HepG2 (cell line): ENCODE data around the gene SEC61A2. TPM values are rescaled to one million over a fixed set of nuclear protein-coding genes. Genes with fewer than 3 reads are reported as not detected.
A peak's percentile ranks its signal among the peaks of the same experiment; 100 is the strongest.

Experiments used
- ARNTL ChIP-seq: sonication (generic); formaldehyde crosslinking; IDR thresholded peaks from 2 replicates; pipeline ENCODE4 v1.4.0; 2020; ENCODE audit warnings: mild to moderate bottlenecking, missing genetic modification reagents
- CCDC6 ChIP-seq: sonication (generic); formaldehyde crosslinking; IDR thresholded peaks from 2 replicates; pipeline ENCODE4 v1.8.1; 2022; ENCODE audit warnings: mild to moderate bottlenecking, missing genetic modification reagents, moderate library complexity
- ETV6 ChIP-seq: sonication (generic); formaldehyde crosslinking; conservative IDR thresholded peaks from 2 replicates; pipeline ENCODE4 v1.4.0; 2020; ENCODE audit warnings: missing genetic modification reagents
- JUNB ChIP-seq: sonication (generic); formaldehyde crosslinking; IDR thresholded peaks from 2 replicates; pipeline ENCODE4 v1.8.0; 2022; ENCODE audit warnings: missing genetic modification reagents, mild to moderate bottlenecking, borderline replicate concordance
- KAT7 ChIP-seq: IDR thresholded peaks from 2 replicates; pipeline ENCODE4 v1.6.1; 2018; ENCODE audit warnings: borderline replicate concordance, missing compliant biosample characterization
- MAFK ChIP-seq, 2 experiments: IDR thresholded peaks in 1 of 2; conservative IDR thresholded peaks in 1 of 2; 2 replicates each; pipeline ENCODE4 v1.6.1; 2011; ENCODE audit warnings: improper control_type of control experiment in 2 of 2, low read length in 2 of 2
- MIER2 ChIP-seq: IDR thresholded peaks from 2 replicates; pipeline ENCODE4 v1.6.1; 2016; ENCODE audit warnings: missing biosample characterization, missing genetic modification reagents
- NFIB ChIP-seq: sonication (generic); formaldehyde crosslinking; IDR thresholded peaks from 2 replicates; pipeline ENCODE4 v1.9.0; 2021; ENCODE audit warnings: missing genetic modification reagents, mild to moderate bottlenecking, borderline replicate concordance
- PHF5A ChIP-seq: IDR thresholded peaks from one replicate; pipeline ENCODE4 v1.6.1; 2018; ENCODE audit warnings: low read depth, missing genetic modification reagents; ENCODE audit not compliant: unreplicated experiment
- PRDM4 ChIP-seq: sonication (generic); formaldehyde crosslinking; IDR thresholded peaks from 2 replicates; pipeline ENCODE4 v1.9.0; 2021; ENCODE audit warnings: missing genetic modification reagents, borderline replicate concordance
- RFX1 ChIP-seq: fragments of 450-650 bp; IDR thresholded peaks from 2 replicates; pipeline ENCODE4 v1.6.1; 2017
- SNAI1 ChIP-seq: sonication (generic); formaldehyde crosslinking; IDR thresholded peaks from 2 replicates; pipeline ENCODE4 v1.5.0; 2020; ENCODE audit warnings: mild to moderate bottlenecking, missing genetic modification reagents, borderline replicate concordance
- SRY ChIP-seq: sonication (generic); formaldehyde crosslinking; IDR thresholded peaks from 2 replicates; pipeline ENCODE4 v1.8.0; 2022; ENCODE audit warnings: mild to moderate bottlenecking, missing genetic modification reagents
- TBX2 ChIP-seq: sonication (generic); formaldehyde crosslinking; IDR thresholded peaks from 2 replicates; pipeline ENCODE4 v1.5.0; 2020; ENCODE audit warnings: missing genetic modification reagents, mild to moderate bottlenecking, borderline replicate concordance
- WIZ ChIP-seq: sonication (generic); formaldehyde crosslinking; IDR thresholded peaks from 2 replicates; pipeline ENCODE4 v1.5.1; 2020; ENCODE audit warnings: mild to moderate bottlenecking, missing genetic modification reagents
- ZFYVE20 ChIP-seq: sonication (generic); formaldehyde crosslinking; IDR thresholded peaks from 2 replicates; pipeline ENCODE4 v1.8.0; 2023; ENCODE audit warnings: low read depth, mild to moderate bottlenecking, moderate library complexity, missing genetic modification reagents, borderline replicate concordance
- ZMYM4 ChIP-seq: sonication (generic); formaldehyde crosslinking; IDR thresholded peaks from 2 replicates; pipeline ENCODE4 v1.8.1; 2023; ENCODE audit warnings: mild to moderate bottlenecking, missing genetic modification reagents
- ZNF225 ChIP-seq: sonication (generic); formaldehyde crosslinking; IDR thresholded peaks from 2 replicates; pipeline ENCODE4 v1.4.0; 2020; ENCODE audit warnings: mild to moderate bottlenecking, missing genetic modification reagents
- ZNF337 ChIP-seq: sonication (generic); formaldehyde crosslinking; IDR thresholded peaks from 2 replicates; pipeline ENCODE4 v1.5.1; 2020; ENCODE audit warnings: missing genetic modification reagents, low read depth, mild to moderate bottlenecking, borderline replicate concordance
- ZNF382 ChIP-seq: sonication (generic); formaldehyde crosslinking; IDR thresholded peaks from 2 replicates; pipeline ENCODE4 v1.5.0; 2020; ENCODE audit warnings: missing genetic modification reagents, mild to moderate bottlenecking, borderline replicate concordance
- ZNF552 ChIP-seq: sonication (generic); formaldehyde crosslinking; IDR thresholded peaks from 2 replicates; pipeline ENCODE4 v1.9.0; 2022; ENCODE audit warnings: missing genetic modification reagents, mild to moderate bottlenecking, borderline replicate concordance
- ZNF850 ChIP-seq: sonication (generic); formaldehyde crosslinking; conservative IDR thresholded peaks from 2 replicates; pipeline ENCODE4 v1.9.0; 2021; ENCODE audit warnings: mild to moderate bottlenecking, missing genetic modification reagents
- polyA plus RNA-seq, 8 experiments: library from polyadenylated mRNA; depleted of rRNA in 3 of 8; stranded (reverse) in 7 of 8; unstranded in 1 of 8; fragments of >200 nt; fragmentation: Illumina TruSeq in 4 of 8; extraction: Trizol in 4 of 8; gene quantifications; 2 replicates each; pipeline versions ENCODE4 v1.2.1 to v1.2.3, GENCODE V29; 2011 to 2016; ENCODE audit warnings: low read depth in 4 of 8, missing spikeins in 1 of 8, mixed read lengths in 1 of 8; ENCODE audit not compliant: insufficient read depth in 1 of 8
- total RNA-seq, 5 experiments: library from RNA; depleted of rRNA; stranded (reverse); fragments of >200 nt; fragmentation: Illumina TruSeq; extraction: Trizol; gene quantifications; 2 replicates each; pipeline ENCODE4 v1.2.3, GENCODE V29; 2016; ENCODE audit warnings: low read depth in 1 of 5
- TF ChIP-seq, protein P1 (sequence below): sonication (generic); formaldehyde crosslinking; IDR thresholded peaks from 2 replicates; pipeline ENCODE4 v1.4.0; 2020; ENCODE audit warnings: mild to moderate bottlenecking, low read depth, missing genetic modification reagents
- TF ChIP-seq, protein P2 (sequence below): sonication (generic); formaldehyde crosslinking; IDR thresholded peaks from 2 replicates; pipeline ENCODE4 v1.8.0; 2023; ENCODE audit warnings: mild to moderate bottlenecking, missing genetic modification reagents
- TF ChIP-seq, protein P3 (sequence below): IDR thresholded peaks from 2 replicates; pipeline ENCODE4 v1.6.1; 2016

Gene SEC61A2
- total and polyA plus RNA-seq, 2 of the 13 experiments (the other 11 are each of a cell fraction or from before 2014, with no cell fraction given) = 5.5 to 7.4 TPM

GRCh38 chr10:12195603-12196506 lies 66.4 kb downstream of the SEC61A2 start, which contains the start of the genes CDC123 and NUDT5 (continued):
- TF ChIP-seq ZNF382 (CRISPR knock-in tag) (no peak), NFIB (CRISPR knock-in tag) (no peak), ETV6 (CRISPR knock-in tag) (no peak; the same call in none of the 2 replicates), SNAI1 (CRISPR knock-in tag) (no peak; the same call in 1 of the 2 replicates), CCDC6 (CRISPR knock-in tag) (0 out of 2 replicates have a peak, but pooled peaks have one; percentile 26), WIZ (CRISPR knock-in tag) (peak; percentile 92; the same call in 1 of the 2 replicates), KAT7 (CRISPR knock-in tag) (peak; percentile 41; the same call in 1 of the 2 replicates), ZMYM4 (CRISPR knock-in tag) (peak; percentile 18; the same call in 1 of the 2 replicates), ZNF225 (0 out of 2 replicates have a peak, but pooled peaks have one; percentile 46), PHF5A (CRISPR knock-in tag) (peak; percentile 38), JUNB (no peak), ARNTL (CRISPR knock-in tag) (no peak), ZNF337 (CRISPR knock-in tag) (no peak), MIER2 (CRISPR knock-in tag) (no peak; the same call in 1 of the 2 replicates), ZNF552 (no peak), TBX2 (CRISPR knock-in tag) (peak; percentile 50; the same call in 1 of the 2 replicates), PRDM4 (CRISPR knock-in tag) (no peak), RFX1 (no peak), SRY (CRISPR knock-in tag) (0 out of 2 replicates have a peak, but pooled peaks have one; percentile 46), ZNF850 (no peak), ZFYVE20 (CRISPR knock-in tag) (no peak), MAFK (conservative IDR thresholded peaks at IDR 0.05 in 1 of 2, IDR thresholded peaks at IDR 0.05 in 1 of 2; ENCODE audit: low read length in 2 of 2) (no peak)
- TF ChIP-seq, protein P1, sequence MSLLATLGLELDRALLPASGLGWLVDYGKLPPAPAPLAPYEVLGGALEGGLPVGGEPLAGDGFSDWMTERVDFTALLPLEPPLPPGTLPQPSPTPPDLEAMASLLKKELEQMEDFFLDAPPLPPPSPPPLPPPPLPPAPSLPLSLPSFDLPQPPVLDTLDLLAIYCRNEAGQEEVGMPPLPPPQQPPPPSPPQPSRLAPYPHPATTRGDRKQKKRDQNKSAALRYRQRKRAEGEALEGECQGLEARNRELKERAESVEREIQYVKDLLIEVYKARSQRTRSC = no peak
- TF ChIP-seq, protein P2, sequence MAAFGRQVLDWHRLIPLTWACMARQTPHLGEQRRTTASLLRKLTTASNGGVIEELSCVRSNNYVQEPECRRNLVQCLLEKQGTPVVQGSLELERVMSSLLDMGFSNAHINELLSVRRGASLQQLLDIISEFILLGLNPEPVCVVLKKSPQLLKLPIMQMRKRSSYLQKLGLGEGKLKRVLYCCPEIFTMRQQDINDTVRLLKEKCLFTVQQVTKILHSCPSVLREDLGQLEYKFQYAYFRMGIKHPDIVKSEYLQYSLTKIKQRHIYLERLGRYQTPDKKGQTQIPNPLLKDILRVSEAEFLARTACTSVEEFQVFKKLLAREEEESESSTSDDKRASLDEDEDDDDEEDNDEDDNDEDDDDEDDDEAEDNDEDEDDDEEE (CRISPR knock-in tag) = no peak; the same call in none of the 2 replicates
- TF ChIP-seq, protein P3, sequence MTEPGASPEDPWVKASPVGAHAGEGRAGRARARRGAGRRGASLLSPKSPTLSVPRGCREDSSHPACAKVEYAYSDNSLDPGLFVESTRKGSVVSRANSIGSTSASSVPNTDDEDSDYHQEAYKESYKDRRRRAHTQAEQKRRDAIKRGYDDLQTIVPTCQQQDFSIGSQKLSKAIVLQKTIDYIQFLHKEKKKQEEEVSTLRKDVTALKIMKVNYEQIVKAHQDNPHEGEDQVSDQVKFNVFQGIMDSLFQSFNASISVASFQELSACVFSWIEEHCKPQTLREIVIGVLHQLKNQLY (CRISPR knock-in tag) = 0 out of 2 replicates have a peak, but pooled peaks have one; percentile 0
